Ascending aorta (tissue), 2 donors: ENCODE measurements around the gene BCL2L11. TPM values are rescaled to one million over a fixed set of nuclear protein-coding genes. Genes with fewer than 3 reads are reported as not detected.

Source experiments
- DNase-seq, 2 donors: peaks; one replicate each; pipeline ENCODE4 v3.0.0-alpha.2; 2019; ENCODE audit warnings: low spot score in 2 of 2
- H3K27ac ChIP-seq, 2 donors: fragments of 200-600 bp; sonication (generic); one replicate each; pipeline ENCODE4 v1.5.1; 2016 to 2017; ENCODE audit warnings: mild to moderate bottlenecking in 1 of 2
- H3K27me3 ChIP-seq: fragments of 200-600 bp; sonication (generic); one replicate; pipeline ENCODE4 v1.5.1; 2017
- H3K36me3 ChIP-seq, 2 donors: fragments of 200-600 bp; sonication (generic); one replicate each; pipeline ENCODE4 v1.5.1; 2016
- H3K4me1 ChIP-seq, 2 donors: fragments of 200-600 bp; sonication (generic); one replicate each; pipeline ENCODE4 v1.5.1; 2016 to 2017; ENCODE audit warnings: mild to moderate bottlenecking in 1 of 2
- H3K4me3 ChIP-seq, 2 donors: fragments of 200-600 bp; sonication (generic); one replicate each; pipeline ENCODE4 v1.5.1; 2016 to 2017; ENCODE audit warnings: mild to moderate bottlenecking in 1 of 2
- H3K9me3 ChIP-seq, 2 donors: fragments of 200-600 bp; sonication (generic); one replicate each; pipeline ENCODE4 v1.5.1; 2016
- CTCF ChIP-seq, 3 experiments: fragments of 200-600 bp in 2 of 3; fragments of 450-650 bp in 1 of 3; sonication (generic) in 2 of 3; IDR thresholded peaks; one replicate each; pipeline ENCODE4 v1.5.1; 2016 to 2019; ENCODE audit warnings: antibody characterized with exemption in 3 of 3, mild to moderate bottlenecking in 1 of 3, moderate library complexity in 1 of 3
- intact Hi-C: fragments of 100-400 bp; cut with DNase I; formaldehyde crosslinking; loops from one replicate; pipeline ENCODE4 v1.15.1; 2023
- total RNA-seq: library from RNA; depleted of rRNA; stranded (reverse); fragments of >200 nt; gene quantifications from one replicate; pipeline ENCODE4 v1.1.0, GENCODE V29; 2016

The BCL2L11 gene
- total RNA-seq, 1 donor from 2014 or later: 3.5 TPM

DNA sequence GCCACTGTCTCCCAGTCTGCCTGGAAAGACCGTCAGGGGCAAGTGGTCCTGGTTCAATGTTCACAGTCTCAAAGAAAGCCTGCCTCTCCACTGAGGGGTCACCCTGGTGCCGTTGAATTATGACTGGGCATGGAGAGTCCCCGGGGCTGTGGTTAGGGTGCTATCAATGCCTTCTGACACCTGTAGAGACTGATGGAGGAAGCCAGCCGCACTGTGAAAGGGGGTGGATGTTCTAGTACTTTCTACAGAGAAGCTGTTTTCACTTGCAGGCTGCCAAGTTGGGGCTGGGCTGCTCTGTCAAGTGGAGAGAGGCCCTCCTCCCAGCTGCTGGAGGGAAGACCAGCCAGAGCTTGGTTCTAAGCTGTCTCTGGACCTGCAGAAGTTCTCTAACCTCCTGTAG is 80.5 kb downstream of the BCL2L11 start:
- Histone ChIP-seq H3K9me3 (no peaks in the 10 kb centered on the region), H3K27ac (no peak overlapping the region), H3K27me3 (no peaks in the 10 kb centered on the region), H3K4me3 (no peak overlapping the region), H3K36me3 (no peaks in the 10 kb centered on the region), H3K4me1 (no peaks in the 10 kb centered on the region)
- intact Hi-C loops: no loop called here
- TF ChIP-seq CTCF (IDR thresholded peaks at IDR 0.05): no peak
- peak in 1 of 2 donors; percentile 54 for DNase-seq

DNA sequence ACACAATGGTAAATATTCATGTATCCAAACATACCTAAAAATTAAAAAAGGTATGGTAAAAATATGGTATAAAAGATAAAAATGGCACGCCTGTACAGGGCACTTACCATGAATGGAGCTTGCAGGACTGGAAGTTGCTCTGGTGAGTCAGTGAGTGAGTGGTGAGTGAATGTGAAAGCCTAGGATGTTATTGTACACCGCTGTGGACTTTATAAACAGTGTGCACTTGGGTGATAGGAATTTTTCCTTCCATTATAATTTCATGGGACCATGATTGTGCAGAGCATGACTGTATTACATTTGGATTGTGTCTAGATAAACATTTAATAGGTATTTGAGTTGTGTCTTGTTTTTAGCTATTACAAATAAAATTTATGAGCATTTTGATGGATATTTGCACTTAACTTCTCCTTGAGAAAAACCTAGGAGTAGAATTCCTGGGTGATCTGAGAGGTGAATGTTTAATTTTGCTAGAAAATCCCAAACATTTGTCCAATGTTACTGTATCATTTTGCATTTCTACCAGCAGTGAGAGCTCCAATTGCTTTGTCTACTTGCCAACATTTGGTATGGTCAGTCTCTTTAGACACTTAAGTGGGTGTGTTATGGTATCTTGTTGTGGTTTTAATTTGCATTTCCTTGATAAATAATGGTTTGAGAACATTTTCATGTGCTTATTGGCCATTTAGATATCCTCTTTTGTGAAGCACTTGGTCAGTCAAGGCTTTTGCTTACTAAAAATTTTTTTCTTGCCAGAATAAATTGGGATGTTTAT is 81.7 kb downstream of the BCL2L11 start:
- no peak overlapping the region for H3K4me3 ChIP-seq
- DNase-seq: no peak
- no peaks in the 10 kb centered on the region for H3K4me1 ChIP-seq
- intact Hi-C loops: no loop called here
- no peaks in the 10 kb centered on the region for H3K27me3 ChIP-seq
- H3K36me3 ChIP-seq: no peaks in the 10 kb centered on the region
- no peak for TF ChIP-seq CTCF (IDR thresholded peaks at IDR 0.05)
- no peaks in the 10 kb centered on the region for H3K9me3 ChIP-seq
- H3K27ac ChIP-seq: no peak overlapping the region

GRCh38 chr2:111204706-111205105 is 84.0 kb downstream of the BCL2L11 start:
- H3K27ac ChIP-seq: no peak overlapping the region
- intact Hi-C loops: no loop called here
- no peak for TF ChIP-seq CTCF (IDR thresholded peaks at IDR 0.05)
- H3K36me3 ChIP-seq: no peaks in the 10 kb centered on the region
- no peaks in the 10 kb centered on the region for H3K9me3 ChIP-seq
- DNase-seq: no peak
- H3K4me1 ChIP-seq: no peaks in the 10 kb centered on the region
- no peaks in the 10 kb centered on the region for H3K27me3 ChIP-seq
- H3K4me3 ChIP-seq: no peak overlapping the region

DNA sequence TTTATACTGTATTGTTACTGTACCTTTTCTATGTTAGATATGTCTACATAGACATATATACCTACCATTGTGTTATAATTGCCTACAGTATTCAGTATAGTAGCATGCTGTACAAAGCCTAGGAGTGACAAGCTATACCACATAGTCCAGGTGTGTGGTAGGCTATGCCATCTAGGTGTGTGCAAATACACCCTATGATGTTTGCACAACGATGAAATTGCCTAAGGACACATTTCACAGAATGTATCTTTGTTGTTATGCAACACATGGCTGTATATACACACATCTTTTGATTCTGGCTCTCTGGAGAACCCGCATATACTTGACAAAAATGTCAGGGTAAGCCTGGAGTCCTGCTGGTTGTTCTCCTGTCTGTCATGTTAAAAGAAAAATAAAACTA is 85.1 kb downstream of the BCL2L11 start:
- Histone ChIP-seq H3K9me3 (no peaks in the 10 kb centered on the region), H3K4me3 (no peak overlapping the region), H3K27ac (no peak overlapping the region), H3K4me1 (no peaks in the 10 kb centered on the region), H3K36me3 (no peaks in the 10 kb centered on the region), H3K27me3 (no peaks in the 10 kb centered on the region)
- TF ChIP-seq CTCF (IDR thresholded peaks at IDR 0.05): no peak
- no peak for DNase-seq
- intact Hi-C loops: no loop called here

- H3K4me1 ChIP-seq: no peaks in the 10 kb centered on the region
- no peak overlapping the region for H3K4me3 ChIP-seq
- no peaks in the 10 kb centered on the region for H3K36me3 ChIP-seq
- TF ChIP-seq CTCF (IDR thresholded peaks at IDR 0.05): no peak
- H3K27ac ChIP-seq: no peak overlapping the region
- H3K9me3 ChIP-seq: no peaks in the 10 kb centered on the region
- intact Hi-C loops: no loop called here
- peak in 1 of 2 donors; percentile 41 for DNase-seq
- H3K27me3 ChIP-seq: no peaks in the 10 kb centered on the region
Measured at GRCh38 chr2:111207851-111208250, 87.1 kb downstream of the BCL2L11 start.
